Muscle layer of duodenum (tissue), 2 donors: Measurements from ENCODE around the gene TMEM250.

ENCODE experiments used
- H3K27ac ChIP-seq: one replicate; pipeline ENCODE4 v1.7.0; 2013; ENCODE audit warnings: mild to moderate bottlenecking, low read length
- H3K27me3 ChIP-seq: one replicate; pipeline ENCODE4 v1.7.0; 2013; ENCODE audit warnings: low read depth, mild to moderate bottlenecking, control low read depth, low read length
- H3K36me3 ChIP-seq, 2 donors: one replicate each; pipeline ENCODE4 v1.7.0; 2013; ENCODE audit warnings: low read length in 2 of 2, control low read depth in 1 of 2, mild to moderate bottlenecking in 1 of 2; ENCODE audit not compliant: insufficient read depth in 2 of 2, control insufficient read depth in 1 of 2
- H3K4me1 ChIP-seq, 2 donors: one replicate each; pipeline ENCODE4 v1.7.0; 2013; ENCODE audit warnings: low read length in 2 of 2, mild to moderate bottlenecking in 2 of 2, control low read depth in 1 of 2, moderate library complexity in 1 of 2; ENCODE audit not compliant: insufficient read depth in 2 of 2, control insufficient read depth in 1 of 2
- H3K4me3 ChIP-seq, 2 donors: one replicate each; pipeline ENCODE4 v1.7.0; 2013; ENCODE audit warnings: low read length in 2 of 2, low read depth in 1 of 2, mild to moderate bottlenecking in 1 of 2
- H3K9me3 ChIP-seq, 2 donors: one replicate each; pipeline ENCODE4 v1.7.0; 2013; ENCODE audit warnings: low read length in 2 of 2, control low read depth in 1 of 2, mild to moderate bottlenecking in 1 of 2; ENCODE audit not compliant: control insufficient read depth in 1 of 2
- donor health status: healthy.

The TMEM250 gene

DNA sequence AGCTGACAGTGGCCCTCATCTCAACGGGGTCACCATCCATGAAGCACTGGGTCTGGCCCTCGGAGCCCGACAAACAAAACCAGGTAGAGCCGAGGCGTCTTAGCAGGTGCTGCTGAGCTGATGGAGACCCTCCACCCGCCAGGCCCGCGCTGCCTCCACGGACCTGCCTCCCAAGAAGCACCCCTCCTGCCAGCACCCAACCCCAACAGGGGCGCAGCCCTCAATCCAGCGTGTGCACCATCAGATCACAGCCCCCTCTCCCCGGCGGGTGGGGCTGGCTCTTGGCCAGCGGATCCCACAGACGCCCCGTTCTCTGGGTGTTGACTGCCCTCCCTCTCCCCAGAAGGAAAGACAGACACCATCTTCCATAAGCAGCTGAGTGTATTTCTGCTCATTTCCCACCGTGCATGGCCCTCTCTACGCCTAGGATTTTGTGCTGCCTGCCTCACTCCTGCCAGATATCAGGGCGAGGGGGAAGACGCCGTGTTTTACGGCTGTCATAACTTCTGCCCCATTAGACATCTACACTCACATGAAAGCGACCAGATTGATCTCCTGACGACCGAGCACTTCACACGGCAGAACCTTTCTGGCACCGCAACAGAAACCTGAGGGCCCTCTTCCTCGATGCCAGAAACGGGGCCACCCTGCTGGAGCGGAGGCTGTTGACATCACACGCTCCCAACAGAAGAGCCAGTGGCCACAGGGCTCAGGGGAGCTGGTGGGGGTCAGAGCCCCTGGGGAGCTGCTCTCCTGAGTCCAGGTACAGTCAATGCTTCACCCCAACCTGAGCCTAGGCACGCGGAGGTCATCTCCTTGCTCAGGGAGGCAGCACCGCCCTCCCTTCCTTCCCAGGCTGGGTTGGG is 35.9 kb downstream of the TMEM250 start:
- no peak overlapping the region for H3K27ac ChIP-seq
- H3K27me3 ChIP-seq, result no peaks in the 10 kb centered on the region
- peaks cover 0 to 8% of the 10 kb centered on the region in 2 donors for H3K36me3 ChIP-seq
- no peak overlapping the region for H3K4me3 ChIP-seq
- no peaks in the 10 kb centered on the region for H3K9me3 ChIP-seq
- H3K4me1 ChIP-seq, result peaks cover 5 to 78% of the 10 kb centered on the region in 2 donors

DNA sequence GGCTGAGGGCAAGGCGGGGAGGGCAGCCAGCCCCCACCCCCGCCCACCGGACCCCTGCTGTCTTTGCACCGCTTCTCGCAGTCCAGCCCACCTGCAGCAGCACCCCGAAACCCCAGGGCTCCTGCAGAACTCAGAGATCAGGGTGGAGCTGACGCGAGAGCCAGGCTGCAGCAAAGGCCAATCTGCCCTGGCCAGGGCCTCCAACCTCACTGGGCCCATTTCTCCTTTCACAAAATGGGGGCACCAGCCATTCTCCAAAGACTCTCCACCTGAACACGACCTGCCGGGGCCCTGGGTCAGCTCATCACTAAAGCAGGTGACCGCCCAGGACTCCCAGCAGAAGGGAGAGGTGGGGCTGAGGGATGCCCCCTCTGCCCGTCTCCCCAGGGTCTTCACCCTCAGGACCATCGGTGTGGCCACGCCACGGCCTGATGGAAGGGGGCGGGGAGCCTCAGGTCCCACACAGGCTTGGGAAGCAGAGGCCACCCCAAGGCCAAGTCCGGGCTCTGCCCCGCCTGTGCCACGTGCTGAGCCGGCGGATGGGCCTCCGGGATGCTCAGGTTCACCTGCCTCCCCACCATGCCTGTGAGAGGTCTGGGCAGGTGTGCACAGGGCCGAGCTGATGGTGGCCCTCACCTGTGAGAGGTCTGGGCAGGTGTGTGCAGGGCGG is 36.7 kb downstream of the TMEM250 start:
- H3K9me3 ChIP-seq, result no peaks in the 10 kb centered on the region
- H3K27ac ChIP-seq, result no peak overlapping the region
- no peaks in the 10 kb centered on the region for H3K27me3 ChIP-seq
- H3K36me3 ChIP-seq, result peaks cover 0 to 8% of the 10 kb centered on the region in 2 donors
- peaks cover 5 to 75% of the 10 kb centered on the region in 2 donors for H3K4me1 ChIP-seq
- H3K4me3 ChIP-seq, result peak overlapping the region in 1 of 2 donors; percentile 1

DNA sequence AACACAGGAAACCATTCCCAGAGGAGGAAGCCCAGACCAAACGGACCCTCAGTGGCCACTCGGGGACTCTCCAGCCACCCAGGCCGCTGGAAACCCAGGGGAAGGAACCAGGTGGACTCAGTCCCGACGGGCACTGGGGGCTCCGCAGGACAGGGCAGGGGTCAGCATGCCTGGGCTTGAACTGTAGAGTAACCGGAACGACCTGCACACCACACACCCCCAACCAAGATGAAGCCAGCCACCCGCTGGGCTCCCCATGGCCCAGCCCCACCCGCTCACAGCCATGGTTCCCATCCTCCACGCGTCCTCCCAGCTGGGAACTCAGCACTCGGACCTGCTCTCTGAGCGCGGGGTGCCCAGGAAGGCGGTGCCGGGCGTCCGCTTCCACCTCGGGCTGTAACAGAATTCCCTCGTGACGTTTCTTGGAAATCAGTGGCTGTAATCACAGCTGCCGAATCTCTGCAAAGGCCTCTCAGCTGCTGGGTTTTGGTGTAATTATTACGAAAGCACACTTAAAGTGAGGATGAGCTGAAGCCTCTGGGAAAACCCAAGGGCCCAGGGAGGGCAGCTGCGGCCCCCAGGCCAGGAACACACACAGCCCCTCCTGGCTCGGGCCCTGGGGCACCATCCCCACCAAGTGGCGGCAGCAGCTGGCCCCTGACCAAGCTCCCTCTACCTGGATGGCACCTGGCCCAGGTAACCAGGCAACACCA is 37.4 kb downstream of the TMEM250 start:
- H3K27ac ChIP-seq, result no peak overlapping the region
- peaks cover 5 to 68% of the 10 kb centered on the region in 2 donors for H3K4me1 ChIP-seq
- H3K4me3 ChIP-seq, result peak overlapping the region in 1 of 2 donors; percentile 1
- no peaks in the 10 kb centered on the region for H3K27me3 ChIP-seq
- H3K9me3 ChIP-seq, result no peaks in the 10 kb centered on the region
- peaks cover 0 to 8% of the 10 kb centered on the region in 2 donors for H3K36me3 ChIP-seq

DNA sequence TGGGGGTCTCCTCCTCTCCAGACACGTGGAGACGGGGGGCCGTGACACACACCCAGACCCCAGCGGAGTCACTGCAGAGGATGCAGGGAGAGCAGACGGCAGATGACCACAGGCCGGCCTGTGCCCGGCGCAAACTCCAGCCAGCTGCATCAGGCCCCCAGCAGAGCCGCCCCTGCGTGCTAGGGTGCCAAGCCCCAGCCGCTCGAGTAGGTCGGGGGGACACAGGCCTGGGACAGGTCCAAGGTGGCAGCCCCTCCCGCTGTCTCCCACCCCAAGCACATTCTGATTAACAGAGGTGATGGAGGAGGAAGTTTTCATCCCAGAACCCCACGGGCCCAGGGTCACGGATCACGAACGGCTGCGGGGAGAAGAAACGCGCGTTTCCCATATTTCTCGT is 38.0 kb downstream of the TMEM250 start:
- no peak overlapping the region for H3K27ac ChIP-seq
- no peak overlapping the region for H3K4me3 ChIP-seq
- H3K36me3 ChIP-seq, result peaks cover 0 to 8% of the 10 kb centered on the region in 2 donors
- H3K4me1 ChIP-seq, result peaks cover 5 to 62% of the 10 kb centered on the region in 2 donors
- H3K27me3 ChIP-seq, result no peaks in the 10 kb centered on the region
- H3K9me3 ChIP-seq, result no peaks in the 10 kb centered on the region

DNA sequence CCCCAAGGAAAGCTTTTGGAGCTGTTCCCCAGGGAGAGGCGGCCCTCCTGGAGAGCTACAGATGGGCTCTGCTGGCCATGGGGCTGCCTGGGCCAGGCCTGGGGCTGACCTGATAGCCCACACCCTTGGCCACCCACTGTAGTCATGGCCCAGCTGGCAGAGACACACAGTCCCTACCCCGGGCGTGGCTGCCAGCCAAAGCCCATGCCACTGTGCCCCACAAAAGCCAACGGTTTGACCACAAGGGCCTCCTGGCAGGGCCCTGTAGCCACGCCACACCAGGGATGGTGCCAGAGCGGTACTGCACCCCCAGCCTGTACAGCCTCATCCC is 38.8 kb downstream of the TMEM250 start:
- H3K9me3 ChIP-seq, result no peaks in the 10 kb centered on the region
- no peaks in the 10 kb centered on the region for H3K27me3 ChIP-seq
- peaks cover 0 to 8% of the 10 kb centered on the region in 2 donors for H3K36me3 ChIP-seq
- no peak overlapping the region for H3K27ac ChIP-seq
- H3K4me1 ChIP-seq, result peaks cover 5 to 56% of the 10 kb centered on the region in 2 donors
- peak overlapping the region in 1 of 2 donors; percentile 25 for H3K4me3 ChIP-seq

DNA sequence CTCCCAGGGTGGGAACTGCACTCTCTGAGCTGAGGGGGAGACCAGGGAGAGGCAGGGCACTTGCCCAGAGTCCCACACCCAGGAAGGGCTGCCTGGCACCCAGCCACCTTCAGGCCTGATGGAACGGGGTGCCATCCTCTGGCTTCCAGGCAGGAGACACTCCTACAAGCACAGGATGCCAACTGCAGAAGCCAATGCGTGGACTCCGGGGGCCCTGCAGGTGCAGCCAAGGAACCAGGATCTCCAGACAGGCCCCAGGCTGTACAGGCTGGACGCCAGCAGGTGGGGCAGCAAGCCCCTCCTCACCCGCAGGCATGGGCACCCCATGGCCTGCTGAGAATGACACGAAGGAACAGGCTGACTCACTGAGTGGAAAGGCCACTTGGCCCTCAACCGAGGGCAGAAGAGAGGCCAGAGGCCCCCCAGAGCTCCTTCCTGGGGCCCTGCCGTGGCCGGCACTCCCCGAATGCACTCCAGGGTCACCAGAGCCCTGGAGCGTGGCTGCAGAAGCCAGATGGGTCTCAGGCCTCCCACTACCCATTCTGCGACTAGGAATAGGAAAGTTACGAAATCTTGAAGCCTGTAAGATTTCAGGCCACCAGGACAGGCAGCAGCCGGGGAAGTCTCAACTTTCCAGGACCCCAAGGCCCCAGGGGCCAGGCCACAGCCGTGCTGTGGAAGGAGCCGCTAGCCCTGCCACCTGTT is 39.3 kb downstream of the TMEM250 start:
- Histone ChIP-seq H3K4me3 (peak overlapping the region in 1 of 2 donors; percentile 25), H3K4me1 (peaks cover 5 to 53% of the 10 kb centered on the region in 2 donors), H3K9me3 (no peaks in the 10 kb centered on the region), H3K27me3 (no peaks in the 10 kb centered on the region), H3K27ac (no peak overlapping the region), H3K36me3 (peaks cover 0 to 8% of the 10 kb centered on the region in 2 donors)

DNA sequence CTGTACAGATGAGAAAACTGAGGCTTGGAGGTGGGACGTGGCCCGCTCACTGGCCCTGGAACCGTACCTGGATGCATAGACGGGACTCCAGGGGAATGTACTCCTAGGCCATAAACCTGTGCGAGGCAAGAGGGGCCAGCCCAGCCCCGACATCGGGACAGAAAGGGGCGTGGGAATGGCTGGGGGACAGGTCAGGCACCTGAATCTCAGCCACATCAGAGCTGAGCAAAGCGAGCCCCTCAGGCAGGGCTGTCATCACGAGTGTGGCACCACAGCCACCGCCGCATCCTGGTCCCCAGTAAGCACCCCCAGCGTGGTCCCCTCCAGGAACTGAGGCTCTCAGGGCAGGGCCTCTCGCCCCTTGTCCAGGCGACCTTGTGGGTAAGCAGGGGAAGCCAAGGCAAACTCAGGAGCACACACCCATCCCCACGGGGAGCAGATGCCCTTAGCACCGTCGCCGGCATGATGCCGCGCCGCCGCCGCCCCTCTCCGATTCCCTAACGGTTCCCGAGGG is 40.1 kb downstream of the TMEM250 start:
- peaks cover 0 to 5% of the 10 kb centered on the region in 2 donors for H3K36me3 ChIP-seq
- H3K9me3 ChIP-seq, result no peaks in the 10 kb centered on the region
- no peak overlapping the region for H3K4me3 ChIP-seq
- no peaks in the 10 kb centered on the region for H3K27me3 ChIP-seq
- peaks cover 5 to 49% of the 10 kb centered on the region in 2 donors for H3K4me1 ChIP-seq
- H3K27ac ChIP-seq, result no peak overlapping the region

DNA sequence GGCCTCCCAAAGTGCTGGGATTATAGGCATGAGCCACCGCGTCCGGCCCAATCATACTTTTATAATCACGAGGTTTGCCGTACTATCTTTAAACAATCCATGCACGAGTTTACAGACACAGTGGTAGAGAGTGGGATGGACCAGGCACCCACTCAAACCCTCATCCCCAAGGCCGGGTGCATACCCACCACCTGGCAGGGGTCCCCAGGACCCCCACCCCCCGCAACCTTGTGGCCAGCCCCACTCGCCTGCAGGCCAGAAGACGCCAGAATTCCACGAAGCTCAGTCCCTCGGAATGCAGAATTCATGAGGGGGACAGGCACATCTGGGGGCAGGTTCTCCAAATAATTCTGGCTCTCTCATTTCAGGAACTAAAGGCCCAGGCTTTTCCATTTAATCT is 40.7 kb downstream of the TMEM250 start:
- H3K27me3 ChIP-seq, result no peaks in the 10 kb centered on the region

DNA sequence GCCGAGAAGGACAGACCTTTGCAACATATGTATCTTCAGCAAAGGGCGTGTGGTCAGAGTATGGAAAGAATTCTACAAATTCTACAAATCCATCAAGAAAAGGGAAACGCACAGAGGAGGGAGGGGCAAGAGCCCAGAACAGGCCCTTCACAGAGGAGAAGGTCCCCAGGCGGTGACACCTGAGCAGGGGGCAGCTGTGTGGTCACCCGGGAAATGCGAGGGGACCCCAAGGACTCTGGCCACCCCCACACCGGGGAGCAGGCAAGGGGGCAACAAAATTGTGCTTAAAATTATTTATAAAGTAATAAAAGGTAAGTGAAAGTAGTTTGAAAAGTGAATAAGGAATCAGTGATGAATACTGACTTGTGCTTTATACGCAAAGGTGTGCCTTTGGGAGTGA is 41.2 kb downstream of the TMEM250 start:
- no peaks in the 10 kb centered on the region for H3K9me3 ChIP-seq

More for the DNA sequence above, 40.7 kb downstream of the TMEM250 start:
- H3K4me3 ChIP-seq, result no peak overlapping the region
- no peaks in the 10 kb centered on the region for H3K9me3 ChIP-seq
- H3K4me1 ChIP-seq, result peaks cover 5 to 43% of the 10 kb centered on the region in 2 donors
- H3K27ac ChIP-seq, result no peak overlapping the region
- no peaks in the 10 kb centered on the region for H3K36me3 ChIP-seq

DNA sequence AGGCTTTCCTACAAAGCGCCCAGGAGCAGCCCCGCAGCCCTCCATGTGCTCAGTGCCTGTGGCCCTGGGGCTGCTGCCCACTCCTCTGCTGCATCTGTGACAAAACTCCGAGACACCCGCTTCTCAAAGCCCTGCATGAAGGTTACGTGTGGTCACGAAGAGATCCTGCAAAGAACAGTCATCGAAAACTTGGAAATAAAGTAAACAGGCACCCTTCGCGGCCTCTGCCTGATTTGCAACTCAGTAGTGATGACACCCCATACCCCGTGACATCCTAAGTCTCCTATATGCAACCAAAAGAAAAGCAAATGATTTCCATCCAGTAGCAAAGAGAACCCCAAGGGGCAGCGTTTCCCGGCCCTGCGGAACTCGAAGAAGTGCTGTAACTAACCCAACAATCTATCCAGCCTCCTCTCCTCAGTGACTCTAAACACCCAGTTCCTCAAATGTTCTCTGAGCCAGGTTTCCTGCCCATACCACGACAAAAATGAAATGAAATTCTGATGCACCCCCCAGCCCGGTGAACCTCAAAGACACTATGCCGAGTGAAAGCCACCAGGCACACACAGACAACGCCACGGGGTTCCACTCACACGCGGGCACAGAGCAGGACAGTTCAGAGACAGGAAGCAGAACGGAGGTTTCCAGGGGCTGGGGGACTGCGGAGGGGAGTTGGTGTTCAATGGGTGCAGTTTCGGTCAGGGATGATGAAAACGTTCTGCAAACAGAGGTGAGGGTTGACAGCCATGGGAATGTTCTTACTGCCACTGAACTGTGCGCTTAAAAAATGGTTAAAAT is 42.6 kb downstream of the TMEM250 start:
- no peaks in the 10 kb centered on the region for H3K36me3 ChIP-seq
- no peak overlapping the region for H3K4me3 ChIP-seq
- H3K9me3 ChIP-seq, result no peaks in the 10 kb centered on the region
- H3K4me1 ChIP-seq, result peaks cover 5 to 25% of the 10 kb centered on the region in 2 donors
- no peaks in the 10 kb centered on the region for H3K27me3 ChIP-seq
- no peak overlapping the region for H3K27ac ChIP-seq

More for the DNA sequence above, 41.2 kb downstream of the TMEM250 start:
- no peaks in the 10 kb centered on the region for H3K36me3 ChIP-seq
- no peak overlapping the region for H3K4me3 ChIP-seq
- peaks cover 5 to 38% of the 10 kb centered on the region in 2 donors for H3K4me1 ChIP-seq
- H3K27ac ChIP-seq, result no peak overlapping the region
- no peaks in the 10 kb centered on the region for H3K27me3 ChIP-seq
